Endodermal cell (in vitro differentiated cells): ENCODE data around the gene GADL1. TPM values are rescaled to one million over a fixed set of nuclear protein-coding genes. Genes with fewer than 3 reads are reported as not detected.

Experiments used
- DNase-seq: peaks from one replicate; pipeline ENCODE4 v3.0.0-alpha.2; 2017
- H3K27ac ChIP-seq: 2 replicates; pipeline ENCODE4 v1.5.1; 2013; ENCODE audit warnings: mild to moderate bottlenecking, low read depth, low read length, moderate library complexity
- H3K27me3 ChIP-seq: 2 replicates; pipeline ENCODE4 v1.6.1; 2013; ENCODE audit warnings: mild to moderate bottlenecking, low read length, moderate library complexity; ENCODE audit not compliant: insufficient read depth, control insufficient read depth, poor library complexity, severe bottlenecking
- H3K36me3 ChIP-seq: 2 replicates; pipeline ENCODE4 v1.7.0; 2013; ENCODE audit warnings: mild to moderate bottlenecking, low read length, moderate library complexity; ENCODE audit not compliant: control insufficient read depth, insufficient read depth
- H3K4me1 ChIP-seq: one replicate; pipeline ENCODE4 v1.7.0; 2013; ENCODE audit warnings: low read length; ENCODE audit not compliant: control insufficient read depth, insufficient read depth
- H3K4me3 ChIP-seq: 2 replicates; pipeline ENCODE4 v1.5.1; 2013; ENCODE audit warnings: mild to moderate bottlenecking, low read length, moderate library complexity
- H3K9ac ChIP-seq: 2 replicates; pipeline ENCODE4 v1.6.1; 2013; ENCODE audit warnings: mild to moderate bottlenecking, low read length, moderate library complexity; ENCODE audit not compliant: poor library complexity, severe bottlenecking; ENCODE audit errors: extremely low read depth
- H3K9me3 ChIP-seq: 2 replicates; pipeline ENCODE4 v1.6.1; 2013; ENCODE audit warnings: mild to moderate bottlenecking, low read length, moderate library complexity; ENCODE audit not compliant: control insufficient read depth
- H3K27ac Mint-ChIP-seq: 2 replicates; pipeline ENCODE4 v1.8.0; 2020; ENCODE audit warnings: mixed read lengths
- H3K27me3 Mint-ChIP-seq: 2 replicates; pipeline ENCODE4 v1.8.0; 2021; ENCODE audit warnings: mild to moderate bottlenecking, mixed read lengths; ENCODE audit not compliant: insufficient read depth
- H3K36me3 Mint-ChIP-seq: 2 replicates; pipeline ENCODE4 v1.8.0; 2020; ENCODE audit warnings: low read depth, mixed read lengths
- H3K4me1 Mint-ChIP-seq: 2 replicates; pipeline ENCODE4 v1.8.0; 2020; ENCODE audit warnings: mixed read lengths
- H3K4me3 Mint-ChIP-seq: 2 replicates; pipeline ENCODE4 v1.8.0; 2020; ENCODE audit warnings: mild to moderate bottlenecking, moderate library complexity, mixed read lengths
- H3K9me3 Mint-ChIP-seq: 2 replicates; pipeline ENCODE4 v1.8.0; 2020; ENCODE audit warnings: mild to moderate bottlenecking, mixed read lengths
- CTCF ChIP-seq: fragments of 200-600 bp; sonication (generic); conservative IDR thresholded peaks from 2 replicates; pipeline ENCODE4 v1.5.0; 2021; ENCODE audit warnings: antibody characterized with exemption, mild to moderate bottlenecking
- WGBS, 2 experiments: methylation state at CpG; one replicate each; pipeline versions ENCODE4 v1.1.5 to v1.1.7; 2013; ENCODE audit warnings: missing lambda C conversion rate in 2 of 2, mixed read lengths in 1 of 2; ENCODE audit not compliant: insufficient coverage in 1 of 2, insufficient read length in 1 of 2; 5-methylcytosine and 5-hydroxymethylcytosine counted together
- total RNA-seq, 2 donors: library from RNA; stranded (reverse); fragmentation: NEBNext Ultra II Directional in 1 of 2; extraction: Animal tissue kit (Norgen Biotek cat#: 25700) in 1 of 2; gene quantifications; 2 replicates in 1 of 2; 3 replicates in 1 of 2; pipeline ENCODE4 v1.2.1, GENCODE V29; 2021

Gene GADL1
- total RNA-seq, 2 donors from 2014 or later = 0.11 TPM; not detected in 1

GRCh38 chr3:30683769-30684168 is 210.7 kb downstream of the GADL1 start:
- no peaks in the 10 kb centered on the region for H3K9me3 Mint-ChIP-seq
- H3K4me3 Mint-ChIP-seq = no peak overlapping the region
- H3K27me3 Mint-ChIP-seq = no peaks in the 10 kb centered on the region
- Histone ChIP-seq H3K4me1 (peaks cover 6% of the 10 kb centered on the region), H3K27ac (no peak overlapping the region), H3K9ac (no peak overlapping the region), H3K4me3 (no peak overlapping the region), H3K27me3 (no peaks in the 10 kb centered on the region), H3K9me3 (no peaks in the 10 kb centered on the region), H3K36me3 (peaks cover 46% of the 10 kb centered on the region)
- H3K36me3 Mint-ChIP-seq = peaks cover 40% of the 10 kb centered on the region
- H3K27ac Mint-ChIP-seq = no peak overlapping the region
- no peak for TF ChIP-seq CTCF
- DNase-seq = no peak
- 95 to 97% methylated on average over 3 of the region's 3 CpGs for WGBS, 2 experiments
- H3K4me1 Mint-ChIP-seq = peaks cover 28% of the 10 kb centered on the region

GRCh38 chr3:30682434-30683155 is 211.9 kb downstream of the GADL1 start:
- no peak for DNase-seq
- H3K4me1 Mint-ChIP-seq = peaks cover 33% of the 10 kb centered on the region
- no peak overlapping the region for H3K4me3 Mint-ChIP-seq
- Histone ChIP-seq H3K36me3 (peaks cover 41% of the 10 kb centered on the region), H3K27me3 (no peaks in the 10 kb centered on the region), H3K4me1 (peaks cover 7% of the 10 kb centered on the region), H3K9me3 (no peaks in the 10 kb centered on the region), H3K9ac (no peak overlapping the region), H3K27ac (no peak overlapping the region), H3K4me3 (no peak overlapping the region)
- WGBS, 2 experiments = 80 to 100% methylated on average over 1 of the region's 1 CpG
- TF ChIP-seq CTCF = no peak
- H3K27ac Mint-ChIP-seq = no peak overlapping the region
- no peaks in the 10 kb centered on the region for H3K9me3 Mint-ChIP-seq
- H3K36me3 Mint-ChIP-seq = peaks cover 40% of the 10 kb centered on the region
- H3K27me3 Mint-ChIP-seq = no peaks in the 10 kb centered on the region

- Mint-ChIP-seq H3K27me3 (no peaks in the 10 kb centered on the region), H3K36me3 (peaks cover 37% of the 10 kb centered on the region)
- H3K27ac ChIP-seq = no peak overlapping the region
Measured at GRCh38 chr3:30681649-30682211, 212.7 kb downstream of the GADL1 start.

More at GRCh38 chr3:30681649-30682211, 212.7 kb downstream of the GADL1 start:
- H3K4me1 Mint-ChIP-seq = peaks cover 42% of the 10 kb centered on the region
- no peak for DNase-seq
- no peak for TF ChIP-seq CTCF
- no peak overlapping the region for H3K9ac ChIP-seq
- H3K4me3 ChIP-seq = no peak overlapping the region
- peaks cover 39% of the 10 kb centered on the region for H3K36me3 ChIP-seq
- no peak overlapping the region for H3K27ac Mint-ChIP-seq
- 90 to 91% methylated on average over 4 to 6 of the region's 6 CpGs for WGBS, 2 experiments
- H3K27me3 ChIP-seq = no peaks in the 10 kb centered on the region
- no peaks in the 10 kb centered on the region for H3K9me3 Mint-ChIP-seq
- H3K9me3 ChIP-seq = no peaks in the 10 kb centered on the region
- peaks cover 9% of the 10 kb centered on the region for H3K4me1 ChIP-seq
- H3K4me3 Mint-ChIP-seq = no peak overlapping the region
